ENCODE results near the gene THRB.

The THRB gene

DNA sequence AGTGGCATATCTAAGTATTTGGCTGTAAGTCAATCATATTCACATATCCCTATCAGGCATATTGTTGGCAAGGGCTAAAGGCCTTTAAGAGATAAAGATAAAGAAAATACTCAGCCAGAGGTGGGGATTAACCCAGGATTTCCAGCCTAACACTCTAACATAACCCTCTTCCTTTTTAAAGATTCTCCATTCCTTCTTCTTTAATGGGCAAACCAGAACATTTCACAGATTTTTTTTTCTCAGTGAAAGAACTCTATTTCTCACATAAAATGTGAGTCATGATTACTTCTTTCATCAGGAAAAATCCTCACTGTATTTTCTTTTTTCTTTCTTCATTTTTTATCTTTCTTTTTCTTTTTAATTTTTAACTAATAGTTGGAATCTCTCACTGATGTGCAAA lies 349.2 kb downstream of the THRB start:
- Mint-ChIP-seq H3K36me3 (ENCODE audit: low read depth) (no peaks in the 10 kb centered on the region), H3K4me1 (ENCODE audit: low read depth) (no peaks in the 10 kb centered on the region), H3K27ac (no peak overlapping the region), H3K9me3 (no peaks in the 10 kb centered on the region), H3K27me3 (no peaks in the 10 kb centered on the region), H3K4me3 (no peak overlapping the region)
- intact Hi-C loops (cut with micrococcal nuclease): no loop called here

GRCh38 chr3:24142127-24142526 lies 352.5 kb downstream of the THRB start:
- Mint-ChIP-seq H3K4me1 (ENCODE audit: low read depth) (no peaks in the 10 kb centered on the region), H3K27ac (no peak overlapping the region), H3K27me3 (no peaks in the 10 kb centered on the region), H3K9me3 (no peaks in the 10 kb centered on the region), H3K4me3 (no peak overlapping the region), H3K36me3 (ENCODE audit: low read depth) (no peaks in the 10 kb centered on the region)
- intact Hi-C loops (cut with micrococcal nuclease): no loop called here

GRCh38 chr3:24141548-24141947 lies 353.1 kb downstream of the THRB start:
- intact Hi-C loops (cut with micrococcal nuclease): no loop called here

DNA sequence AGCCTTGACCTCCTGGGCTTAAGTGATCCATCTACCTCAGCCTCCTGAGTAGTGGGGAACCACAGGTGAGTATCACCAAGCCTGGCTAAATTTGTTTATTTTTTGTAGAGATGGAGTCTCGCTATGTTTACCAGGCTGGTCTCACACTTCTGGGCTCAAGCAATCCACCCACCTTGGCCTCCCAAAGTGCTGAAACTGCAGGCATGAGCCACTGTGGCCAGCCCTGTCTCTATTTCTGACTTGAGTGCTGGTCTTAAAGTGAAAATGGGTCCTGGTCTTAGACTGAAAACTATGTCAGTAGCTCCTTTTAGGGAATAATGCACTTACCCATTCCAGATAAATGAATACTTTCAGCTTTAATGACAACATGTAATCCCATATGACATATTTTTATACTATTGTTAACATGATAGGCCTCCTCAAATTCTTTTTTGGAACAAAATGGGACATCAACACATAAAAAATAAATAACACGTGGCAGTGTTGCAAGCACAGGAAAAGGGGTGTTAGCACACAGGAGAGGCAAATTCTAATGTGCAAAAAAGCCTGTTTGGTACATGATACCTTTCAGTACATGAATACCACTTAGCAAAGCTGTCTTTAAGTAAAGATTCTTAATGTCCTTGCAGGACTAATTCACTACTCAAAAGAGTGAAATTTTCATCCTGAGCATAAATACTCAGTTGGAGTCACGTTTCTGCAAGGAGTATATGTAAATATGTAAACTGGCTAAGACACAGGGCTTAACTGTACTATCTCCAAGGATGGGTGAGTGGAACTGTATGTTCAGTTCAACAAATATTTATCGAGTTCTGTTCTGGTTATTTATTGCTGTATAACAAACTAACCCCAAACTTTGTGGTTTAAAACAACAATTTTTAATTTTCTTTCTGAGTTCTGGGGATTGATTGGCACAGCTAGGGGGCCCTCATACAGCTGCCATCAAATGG lies 354.9 kb downstream of the THRB start:
- intact Hi-C loops (cut with micrococcal nuclease): no loop called here
- H3K27ac Mint-ChIP-seq: no peak overlapping the region

More at GRCh38 chr3:24141548-24141947, 353.1 kb downstream of the THRB start:
- H3K36me3 Mint-ChIP-seq (ENCODE audit: low read depth): no peaks in the 10 kb centered on the region
- no peak overlapping the region for H3K4me3 Mint-ChIP-seq
- no peaks in the 10 kb centered on the region for H3K27me3 Mint-ChIP-seq
- H3K9me3 Mint-ChIP-seq: no peaks in the 10 kb centered on the region
- no peak overlapping the region for H3K27ac Mint-ChIP-seq
- H3K4me1 Mint-ChIP-seq (ENCODE audit: low read depth): no peaks in the 10 kb centered on the region

DNA sequence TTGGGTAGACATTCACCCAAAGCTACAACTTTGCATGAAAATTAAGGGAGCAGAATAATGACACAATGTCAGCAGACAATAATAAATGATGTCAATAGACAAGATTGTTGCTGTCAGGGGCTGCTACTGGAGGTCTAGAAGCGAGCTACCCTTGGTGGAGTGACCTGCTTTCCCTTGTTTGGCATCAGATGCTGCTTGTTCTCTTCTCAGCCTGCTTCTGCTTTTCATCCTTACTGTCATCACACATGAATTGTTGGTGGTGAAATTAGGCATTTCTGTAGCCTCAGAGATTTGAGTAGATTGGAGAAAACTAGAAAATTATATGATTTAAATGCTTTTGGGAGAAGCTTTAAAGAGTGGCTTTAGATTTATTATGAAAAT lies 355.8 kb downstream of the THRB start:
- Mint-ChIP-seq H3K9me3 (no peaks in the 10 kb centered on the region), H3K4me3 (no peak overlapping the region), H3K4me1 (ENCODE audit: low read depth) (peaks cover 5% of the 10 kb centered on the region), H3K27me3 (no peaks in the 10 kb centered on the region), H3K27ac (no peak overlapping the region), H3K36me3 (ENCODE audit: low read depth) (no peaks in the 10 kb centered on the region)
- intact Hi-C loops (cut with micrococcal nuclease): no loop called here

More for the DNA sequence above, 354.9 kb downstream of the THRB start:
- Mint-ChIP-seq H3K9me3 (no peaks in the 10 kb centered on the region), H3K4me3 (no peak overlapping the region), H3K4me1 (ENCODE audit: low read depth) (no peaks in the 10 kb centered on the region), H3K36me3 (ENCODE audit: low read depth) (no peaks in the 10 kb centered on the region), H3K27me3 (no peaks in the 10 kb centered on the region)

DNA sequence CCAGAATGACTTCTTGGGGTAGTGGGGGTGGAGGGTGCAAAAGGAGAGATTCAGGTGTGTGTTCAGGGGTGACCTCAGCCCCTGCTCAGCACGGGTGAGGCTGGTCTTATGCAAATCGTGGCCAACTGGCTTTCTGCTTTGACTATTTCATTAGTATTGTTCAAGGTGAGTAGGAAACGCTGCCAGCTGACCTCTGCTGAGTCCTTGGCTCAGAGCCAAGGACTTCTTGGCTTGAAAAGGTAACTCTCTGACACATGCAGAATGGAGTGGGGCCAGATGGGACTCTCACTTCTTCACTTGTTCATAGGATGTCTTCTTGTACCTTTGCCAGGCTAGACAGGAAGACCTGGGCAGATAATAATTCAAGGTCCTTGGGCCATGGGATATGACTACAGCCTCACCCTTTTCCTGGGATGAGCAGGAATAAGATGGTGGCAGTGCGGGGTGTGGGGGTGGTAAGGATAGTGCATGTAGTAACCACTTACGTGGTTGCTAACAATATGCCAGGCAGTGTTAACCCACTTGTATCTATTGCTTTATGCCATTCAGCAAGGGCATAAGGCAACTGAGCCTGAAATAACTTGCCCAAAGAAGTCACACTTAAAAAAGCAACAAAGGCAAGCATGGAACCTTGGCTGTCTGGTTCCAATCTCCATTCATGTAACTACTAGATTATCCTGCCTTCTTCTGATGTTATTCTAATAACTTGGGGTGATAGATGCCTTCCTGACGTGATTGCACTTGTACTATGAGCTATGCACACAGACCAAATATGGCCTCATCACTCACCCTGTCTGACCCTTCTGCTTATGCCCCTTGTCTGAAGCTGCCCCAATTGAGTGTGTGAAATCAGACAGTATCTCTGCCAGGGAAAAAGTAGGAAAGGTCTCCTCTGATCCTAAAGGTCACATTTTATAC lies 356.4 kb downstream of the THRB start:
- H3K27ac Mint-ChIP-seq: no peak overlapping the region
- peaks cover 5% of the 10 kb centered on the region for H3K4me1 Mint-ChIP-seq (ENCODE audit: low read depth)
- no peaks in the 10 kb centered on the region for H3K9me3 Mint-ChIP-seq
- H3K4me3 Mint-ChIP-seq: no peak overlapping the region
- no peaks in the 10 kb centered on the region for H3K36me3 Mint-ChIP-seq (ENCODE audit: low read depth)
- intact Hi-C loops (cut with micrococcal nuclease): no loop called here
- H3K27me3 Mint-ChIP-seq: no peaks in the 10 kb centered on the region

- Mint-ChIP-seq H3K27me3 (no peaks in the 10 kb centered on the region), H3K36me3 (ENCODE audit: low read depth) (no peaks in the 10 kb centered on the region), H3K27ac (no peak overlapping the region), H3K4me1 (ENCODE audit: low read depth) (peaks cover 5% of the 10 kb centered on the region), H3K9me3 (no peaks in the 10 kb centered on the region), H3K4me3 (no peak overlapping the region)
- intact Hi-C loops (cut with micrococcal nuclease): no loop called here
Observed at GRCh38 chr3:24137334-24137733, 357.3 kb downstream of the THRB start.

- Mint-ChIP-seq H3K36me3 (ENCODE audit: low read depth) (no peaks in the 10 kb centered on the region), H3K4me1 (ENCODE audit: low read depth) (peaks cover 5% of the 10 kb centered on the region), H3K4me3 (no peak overlapping the region), H3K9me3 (no peaks in the 10 kb centered on the region), H3K27ac (no peak overlapping the region), H3K27me3 (no peaks in the 10 kb centered on the region)
- intact Hi-C loops (cut with micrococcal nuclease): no loop called here
Observed at GRCh38 chr3:24136624-24137310, 357.9 kb downstream of the THRB start.

GRCh38 chr3:24135280-24135679 lies 359.4 kb downstream of the THRB start:
- H3K27me3 Mint-ChIP-seq: no peaks in the 10 kb centered on the region
- H3K27ac Mint-ChIP-seq: no peak overlapping the region
- peaks cover 5% of the 10 kb centered on the region for H3K4me1 Mint-ChIP-seq (ENCODE audit: low read depth)

DNA sequence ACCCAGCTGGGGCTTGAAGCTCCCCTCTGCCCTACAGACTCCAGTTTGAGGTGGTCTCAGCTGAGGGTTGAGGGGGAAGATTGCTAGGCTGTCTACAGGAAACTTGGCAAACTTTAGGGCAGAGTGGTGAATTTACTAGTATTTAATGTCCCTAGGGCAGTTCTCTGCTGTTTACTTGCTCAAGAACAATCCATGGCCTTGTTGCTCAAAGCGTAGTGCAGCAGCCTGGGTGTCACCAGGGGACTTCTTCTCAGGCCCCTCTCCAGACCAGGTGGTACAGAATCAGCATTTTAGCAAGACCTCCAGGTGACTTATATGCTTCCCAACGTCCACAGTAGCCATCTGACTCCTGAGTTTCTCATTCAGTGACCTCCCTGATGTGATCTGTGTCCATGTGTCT lies 360.7 kb downstream of the THRB start:
- intact Hi-C loops (cut with micrococcal nuclease): no loop called here
- no peaks in the 10 kb centered on the region for H3K36me3 Mint-ChIP-seq (ENCODE audit: low read depth)
- H3K4me3 Mint-ChIP-seq: no peak overlapping the region
- no peak overlapping the region for H3K27ac Mint-ChIP-seq
- H3K9me3 Mint-ChIP-seq: no peaks in the 10 kb centered on the region
- no peaks in the 10 kb centered on the region for H3K27me3 Mint-ChIP-seq
- peaks cover 5% of the 10 kb centered on the region for H3K4me1 Mint-ChIP-seq (ENCODE audit: low read depth)

More at GRCh38 chr3:24135280-24135679, 359.4 kb downstream of the THRB start:
- no peak overlapping the region for H3K4me3 Mint-ChIP-seq
- no peaks in the 10 kb centered on the region for H3K9me3 Mint-ChIP-seq
- intact Hi-C loops (cut with micrococcal nuclease): no loop called here
- H3K36me3 Mint-ChIP-seq (ENCODE audit: low read depth): no peaks in the 10 kb centered on the region

DNA sequence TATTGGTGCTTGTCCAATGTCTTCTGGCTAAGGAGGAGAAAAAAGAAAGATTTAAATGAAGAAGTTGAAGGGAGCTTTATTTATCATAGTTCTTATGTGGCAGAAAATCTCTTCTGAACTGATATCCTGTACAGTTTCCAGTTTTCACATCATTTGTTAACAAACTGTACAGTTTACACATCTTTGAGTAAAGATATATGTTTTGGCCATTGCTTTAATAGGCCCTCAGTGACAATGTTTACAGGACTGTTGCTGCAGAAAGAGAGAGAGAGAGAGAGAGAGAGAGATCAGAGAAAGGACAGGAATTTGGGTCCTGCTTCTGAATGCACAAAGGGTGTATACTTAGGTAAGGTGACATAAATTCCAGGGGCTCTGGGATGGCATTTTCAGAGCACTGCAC lies 361.2 kb downstream of the THRB start:
- Mint-ChIP-seq H3K4me1 (ENCODE audit: low read depth) (peaks cover 5% of the 10 kb centered on the region), H3K4me3 (no peak overlapping the region), H3K36me3 (ENCODE audit: low read depth) (no peaks in the 10 kb centered on the region), H3K27me3 (no peaks in the 10 kb centered on the region), H3K9me3 (no peaks in the 10 kb centered on the region), H3K27ac (no peak overlapping the region)
- intact Hi-C loops (cut with micrococcal nuclease): no loop called here

DNA sequence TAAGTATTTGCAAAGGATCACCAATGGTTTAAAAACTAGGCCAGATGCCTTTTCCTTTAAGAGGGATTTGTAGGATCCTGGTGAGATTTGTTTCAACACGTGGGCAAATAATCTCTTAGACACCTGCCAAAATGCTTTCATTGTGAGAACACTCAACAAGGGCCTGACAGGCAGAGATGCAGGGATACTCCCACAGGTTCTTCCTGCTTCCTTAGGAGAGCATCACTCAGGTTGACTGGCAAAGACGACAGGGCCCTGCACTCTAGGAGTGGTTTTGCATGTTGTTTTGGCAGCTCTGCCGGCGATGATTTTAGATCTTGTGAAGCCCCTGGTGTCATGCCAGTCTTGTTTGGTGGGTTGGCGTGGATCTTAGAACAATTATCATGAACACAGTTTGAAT lies 365.1 kb downstream of the THRB start:
- Mint-ChIP-seq H3K9me3 (no peaks in the 10 kb centered on the region), H3K4me3 (no peak overlapping the region), H3K36me3 (ENCODE audit: low read depth) (no peaks in the 10 kb centered on the region), H3K27me3 (no peaks in the 10 kb centered on the region), H3K27ac (no peak overlapping the region), H3K4me1 (ENCODE audit: low read depth) (peaks cover 3% of the 10 kb centered on the region)
- intact Hi-C loops (cut with micrococcal nuclease): no loop called here

GRCh38 chr3:24128199-24129005 lies 366.2 kb downstream of the THRB start:
- H3K27ac Mint-ChIP-seq: no peak overlapping the region
- H3K4me1 Mint-ChIP-seq (ENCODE audit: low read depth): no peaks in the 10 kb centered on the region
- H3K4me3 Mint-ChIP-seq: no peak overlapping the region
- H3K36me3 Mint-ChIP-seq (ENCODE audit: low read depth): no peaks in the 10 kb centered on the region
- no peaks in the 10 kb centered on the region for H3K9me3 Mint-ChIP-seq
- H3K27me3 Mint-ChIP-seq: no peaks in the 10 kb centered on the region
- intact Hi-C loops (cut with micrococcal nuclease): no loop called here

Data from dendritic cell treated with granulocyte-macrophage colony-stimulating factor and Interleukin-4, amounts not matched to agents 40 ng/mL and 50 ng/mL, for 4 days (primary cell).